Liver (tissue), 9 donors: ENCODE data around the gene TAP1. TPM values are rescaled to one million over a fixed set of nuclear protein-coding genes. Genes with fewer than 3 reads are reported as not detected.
A peak's percentile ranks its signal among the peaks of the same experiment; 100 is the strongest.

Source experiments
- DNase-seq: peaks from one replicate; pipeline ENCODE4 v3.0.0-alpha.2; 2017; ENCODE audit warnings: low spot score
- H3K27ac ChIP-seq, 2 donors: one replicate each; pipeline ENCODE4 v1.7.0; 2013; ENCODE audit warnings: inconsistent platforms in 2 of 2, low read length in 2 of 2, control low read depth in 1 of 2, low read depth in 1 of 2, mild to moderate bottlenecking in 1 of 2
- H3K27me3 ChIP-seq, 4 donors: one replicate each; pipeline versions ENCODE4 v1.6.1 to v1.7.0; 2013; ENCODE audit warnings: low read length in 3 of 4, inconsistent platforms in 1 of 4, mild to moderate bottlenecking in 1 of 4, moderate library complexity in 1 of 4; ENCODE audit not compliant: control insufficient read depth in 4 of 4, insufficient read depth in 4 of 4
- H3K36me3 ChIP-seq, 4 donors: one replicate each; pipeline versions ENCODE4 v1.6.1 to v1.7.0; 2013; ENCODE audit warnings: low read length in 3 of 4, mild to moderate bottlenecking in 3 of 4, low read depth in 1 of 4, moderate library complexity in 1 of 4; ENCODE audit not compliant: control insufficient read depth in 4 of 4, insufficient read depth in 3 of 4
- H3K4me1 ChIP-seq, 4 donors: one replicate each; pipeline versions ENCODE4 v1.6.1 to v1.7.0; 2013; ENCODE audit warnings: low read length in 3 of 4, mild to moderate bottlenecking in 3 of 4, moderate library complexity in 1 of 4; ENCODE audit not compliant: control insufficient read depth in 4 of 4, insufficient read depth in 4 of 4
- H3K4me3 ChIP-seq, 3 donors: one replicate each; pipeline versions ENCODE4 v1.6.1 to v1.7.0; 2013; ENCODE audit warnings: low read length in 3 of 3, control low read depth in 1 of 3, low read depth in 1 of 3, mild to moderate bottlenecking in 1 of 3
- H3K9ac ChIP-seq, 2 donors: one replicate each; pipeline ENCODE4 v1.7.0; 2013; ENCODE audit warnings: low read length in 2 of 2, mild to moderate bottlenecking in 2 of 2, moderate library complexity in 2 of 2, control low read depth in 1 of 2, low read depth in 1 of 2
- H3K9me3 ChIP-seq, 4 donors: one replicate each; pipeline versions ENCODE4 v1.6.1 to v1.7.0; 2013; ENCODE audit warnings: low read length in 3 of 4; ENCODE audit not compliant: control insufficient read depth in 4 of 4
- ATF3 ChIP-seq: IDR thresholded peaks from 2 replicates; pipeline ENCODE4 v1.6.1; 2016; ENCODE audit warnings: antibody characterized with exemption
- CTCF ChIP-seq: fragments of 150-350 bp; IDR thresholded peaks from 2 replicates; pipeline ENCODE4 v1.5.1; 2017; ENCODE audit warnings: improper control_type of control experiment, low read depth, low read length; ENCODE audit not compliant: missing input control
- FOXA1 ChIP-seq: IDR thresholded peaks from 2 replicates; pipeline ENCODE4 v1.6.1; 2016; ENCODE audit warnings: antibody characterized with exemption
- FOXA2 ChIP-seq: IDR thresholded peaks from 2 replicates; pipeline ENCODE4 v1.6.1; 2016; ENCODE audit warnings: antibody characterized with exemption
- GABPA ChIP-seq, 2 donors: IDR thresholded peaks in 1 of 2; conservative IDR thresholded peaks in 1 of 2; 2 replicates each; pipeline ENCODE4 v1.6.1; 2016; ENCODE audit warnings: antibody characterized with exemption in 2 of 2, mild to moderate bottlenecking in 1 of 2, moderate library complexity in 1 of 2
- HNF4A ChIP-seq, 2 donors: conservative IDR thresholded peaks; 2 replicates each; pipeline ENCODE4 v1.6.1; 2016; ENCODE audit warnings: antibody characterized with exemption in 2 of 2, mild to moderate bottlenecking in 2 of 2
- NR2F2 ChIP-seq: IDR thresholded peaks from 2 replicates; pipeline ENCODE4 v1.6.1; 2016; ENCODE audit warnings: antibody characterized with exemption
- RAD21 ChIP-seq, 2 donors: IDR thresholded peaks; 2 replicates each; pipeline ENCODE4 v1.6.1; 2016; ENCODE audit warnings: antibody characterized with exemption in 2 of 2, mild to moderate bottlenecking in 2 of 2
- RXRA ChIP-seq, 2 donors: IDR thresholded peaks; 2 replicates each; pipeline ENCODE4 v1.6.1; 2017 to 2018; ENCODE audit warnings: antibody characterized with exemption in 2 of 2, mild to moderate bottlenecking in 1 of 2
- TAF1 ChIP-seq: conservative IDR thresholded peaks from 2 replicates; pipeline ENCODE4 v1.6.1; 2016; ENCODE audit warnings: antibody characterized with exemption, mild to moderate bottlenecking
- YY1 ChIP-seq: IDR thresholded peaks from 2 replicates; pipeline ENCODE4 v1.6.1; 2016; ENCODE audit warnings: antibody characterized with exemption, mild to moderate bottlenecking
- ZBTB33 ChIP-seq: IDR thresholded peaks from 2 replicates; pipeline ENCODE4 v1.6.1; 2016; ENCODE audit warnings: antibody characterized with exemption
- WGBS: extraction: QIAGEN DNeasy Blood & Tissue Kit; methylation state at CpG from one replicate; pipeline ENCODE4 v1.1.7; 2013; 5-methylcytosine and 5-hydroxymethylcytosine counted together
- polyA plus RNA-seq, 2 donors: library from polyadenylated mRNA; stranded (reverse) in 1 of 2; unstranded in 1 of 2; fragments of 200-250 nt in 1 of 2; fragments of >200 nt in 1 of 2; fragmentation: Nextera tagmentation in 1 of 2; extraction: Ambion mirVana in 1 of 2; gene quantifications; one replicate each; pipeline versions ENCODE4 v1.2.1 to v1.2.3, GENCODE V29; 2013 to 2015
- total RNA-seq, 2 donors: library from RNA; depleted of rRNA; stranded (reverse); fragments of >200 nt; gene quantifications; one replicate each; pipeline ENCODE4 v1.2.3, GENCODE V29; 2014
- donor health status: healthy.
- donor health status: healthy.
- donor health status: healthy.
- donor health status: healthy.
- donor health status: healthy.

The TAP1 gene
- total and polyA plus RNA-seq, 4 donors: 9.8 to 18.2 (median 12.3) TPM

- WGBS: 78% methylated on average over 7 of the region's 7 CpGs
- DNase-seq: no peak
- Histone ChIP-seq H3K27ac (no peak overlapping the region), H3K9ac (no peak overlapping the region), H3K36me3 (peaks cover 2 to 29% (median 21%) of the 10 kb centered on the region in 4 donors), H3K9me3 (no peaks in the 10 kb centered on the region), H3K4me3 (no peak overlapping the region), H3K27me3 (no peaks in the 10 kb centered on the region), H3K4me1 (no peaks in the 10 kb centered on the region)
- TF ChIP-seq YY1 (no peak), CTCF (no peak)
Observed at GRCh38 chr6:32829495-32829894, 24.0 kb downstream of the TAP1 start.

- Histone ChIP-seq H3K27ac (no peak overlapping the region), H3K27me3 (no peaks in the 10 kb centered on the region), H3K4me3 (no peak overlapping the region), H3K36me3 (peaks cover 2 to 27% (median 17%) of the 10 kb centered on the region in 4 donors), H3K9me3 (no peaks in the 10 kb centered on the region), H3K9ac (no peak overlapping the region), H3K4me1 (no peaks in the 10 kb centered on the region)
- DNase-seq: no peak
- TF ChIP-seq GABPA (IDR thresholded peaks at IDR 0.05 in 1 of 2, conservative IDR thresholded peaks at IDR 0.05 in 1 of 2) (no peak), ZBTB33 (no peak), ATF3 (no peak), HNF4A (conservative IDR thresholded peaks at IDR 0.05) (no peak), TAF1 (no peak), YY1 (no peak), RXRA (IDR thresholded peaks at IDR 0.05) (no peak), CTCF (no peak), NR2F2 (no peak), FOXA1 (no peak)
- WGBS: 84% methylated on average over 3 of the region's 3 CpGs
Observed at GRCh38 chr6:32827025-32827424, 26.5 kb downstream of the TAP1 start.

- TF ChIP-seq RAD21 (IDR thresholded peaks at IDR 0.05): peak; percentile 82 to 83
- TF ChIP-seq HNF4A (conservative IDR thresholded peaks at IDR 0.05): peak in 1 of 2 donors; percentile 16
- no peak for TF ChIP-seq FOXA2
- peak; percentile 39 for TF ChIP-seq CTCF
- Histone ChIP-seq H3K36me3 (peaks cover 2 to 20% (median 12%) of the 10 kb centered on the region in 4 donors), H3K9me3 (no peaks in the 10 kb centered on the region), H3K27ac (no peak overlapping the region), H3K4me3 (no peak overlapping the region), H3K9ac (no peak overlapping the region), H3K27me3 (no peaks in the 10 kb centered on the region), H3K4me1 (no peaks in the 10 kb centered on the region)
- WGBS: 51% methylated on average over 2 of the region's 2 CpGs
- DNase-seq: no peak
Observed at GRCh38 chr6:32825966-32826365, 27.5 kb downstream of the TAP1 start.
